Mesothelial cell of epicardium (in vitro differentiated cells): Measurements from ENCODE around the gene ABCC8. TPM values are rescaled to one million over a fixed set of nuclear protein-coding genes. Genes with fewer than 3 reads are reported as not detected.

ENCODE experiments used
- DNase-seq, 2 experiments: peaks; one replicate each; pipeline ENCODE4 v3.0.0; 2021; ENCODE audit warnings: low spot score in 2 of 2; ENCODE audit not compliant: unreplicated experiment in 2 of 2
- H3K27ac Mint-ChIP-seq: 2 replicates; pipeline ENCODE4 v1.8.0; 2021; ENCODE audit warnings: mixed read lengths
- H3K27me3 Mint-ChIP-seq: 2 replicates; pipeline ENCODE4 v1.8.0; 2021; ENCODE audit warnings: low read depth, mixed read lengths
- H3K36me3 Mint-ChIP-seq: 2 replicates; pipeline ENCODE4 v1.8.0; 2021; ENCODE audit warnings: mixed read lengths
- H3K4me1 Mint-ChIP-seq: 2 replicates; pipeline ENCODE4 v1.8.0; 2021; ENCODE audit warnings: mixed read lengths
- H3K4me3 Mint-ChIP-seq: 2 replicates; pipeline ENCODE4 v1.8.0; 2021; ENCODE audit warnings: mild to moderate bottlenecking, moderate library complexity, mixed read lengths
- H3K9me3 Mint-ChIP-seq: 2 replicates; pipeline ENCODE4 v1.8.0; 2021; ENCODE audit warnings: mixed read lengths
- CTCF ChIP-seq: fragments of 200-600 bp; sonication (generic); IDR thresholded peaks from one replicate; pipeline ENCODE4 v1.5.0; 2021; ENCODE audit warnings: antibody characterized with exemption; ENCODE audit not compliant: unreplicated experiment
- total RNA-seq: library from RNA; stranded (reverse); gene quantifications from 3 replicates; pipeline ENCODE4 v1.2.1, GENCODE V29; 2021

ABCC8 gene
- total RNA-seq, result not detected in 3 replicates

GRCh38 chr11:17476317-17477083 is at the start of gene ABCC8:
TSS of gene ABCC8 (minus strand) at chr11:17476845. CDS start at chr11:17476776, 69 bp downstream.
- DNase-seq, result no peak
- Mint-ChIP-seq H3K36me3 (no peaks in the 10 kb centered on the region), H3K27ac (no peak within 1 kb of the TSS), H3K4me1 (peaks cover 3% of the 10 kb centered on the region), H3K27me3 (peaks cover 98% of the 10 kb centered on the region), H3K9me3 (no peaks in the 10 kb centered on the region), H3K4me3 (peak within 1 kb of the TSS; percentile 55)
- TF ChIP-seq CTCF, result no peak

GRCh38 chr11:17526326-17526725 is 49.7 kb upstream of the ABCC8 start:
- DNase-seq, result no peak
- Mint-ChIP-seq H3K27me3 (peaks cover 34% of the 10 kb centered on the region), H3K4me1 (no peaks in the 10 kb centered on the region), H3K27ac (no peak overlapping the region), H3K36me3 (no peaks in the 10 kb centered on the region), H3K9me3 (no peaks in the 10 kb centered on the region), H3K4me3 (no peak overlapping the region)
- TF ChIP-seq CTCF, result no peak

GRCh38 chr11:17525570-17525969 is 48.9 kb upstream of the ABCC8 start:
- Mint-ChIP-seq H3K9me3 (no peaks in the 10 kb centered on the region), H3K36me3 (no peaks in the 10 kb centered on the region), H3K4me1 (peaks cover 2% of the 10 kb centered on the region), H3K4me3 (no peak overlapping the region), H3K27ac (no peak overlapping the region), H3K27me3 (peaks cover 34% of the 10 kb centered on the region)
- TF ChIP-seq CTCF, result no peak
- no peak for DNase-seq

GRCh38 chr11:17524221-17524620 is 47.6 kb upstream of the ABCC8 start:
- H3K4me3 Mint-ChIP-seq, result no peak overlapping the region
- H3K36me3 Mint-ChIP-seq, result no peaks in the 10 kb centered on the region
- H3K27ac Mint-ChIP-seq, result no peak overlapping the region
- H3K4me1 Mint-ChIP-seq, result peaks cover 2% of the 10 kb centered on the region
- H3K9me3 Mint-ChIP-seq, result no peaks in the 10 kb centered on the region
- no peak for TF ChIP-seq CTCF
- peaks cover 26% of the 10 kb centered on the region for H3K27me3 Mint-ChIP-seq
- DNase-seq, result no peak

GRCh38 chr11:17522655-17523054 is 46.0 kb upstream of the ABCC8 start:
- no peaks in the 10 kb centered on the region for H3K9me3 Mint-ChIP-seq
- no peak for DNase-seq
- H3K36me3 Mint-ChIP-seq, result no peaks in the 10 kb centered on the region
- no peak for TF ChIP-seq CTCF
- H3K4me3 Mint-ChIP-seq, result no peak overlapping the region
- peaks cover 2% of the 10 kb centered on the region for H3K4me1 Mint-ChIP-seq
- H3K27ac Mint-ChIP-seq, result no peak overlapping the region
- peaks cover 17% of the 10 kb centered on the region for H3K27me3 Mint-ChIP-seq
